Measurements from ENCODE around the gene DDTL. TPM values are rescaled to one million over a fixed set of nuclear protein-coding genes. Genes with fewer than 3 reads are reported as not detected.

The DDTL gene
- total RNA-seq, 1 experiment from 2014 or later: 5.8 TPM

- no peak for DNase-seq (ENCODE audit: low spot score)
- POLR2A ChIA-PET: interaction anchor here (0.6 kb wide), 1 partner anchor 13 kb away, joined by 5 read pairs; no protein-coding TSS in a partner anchor
- no peak for ATAC-seq
- Mint-ChIP-seq H3K4me1 (peaks cover 2% of the 10 kb centered on the region), H3K9me3 (peaks cover 5% of the 10 kb centered on the region), H3K27ac (no peak overlapping the region), H3K4me3 (no peak overlapping the region), H3K36me3 (no peaks in the 10 kb centered on the region), H3K27me3 (ENCODE audit: low read depth) (peaks cover 23% of the 10 kb centered on the region)
- TF ChIP-seq TP53 (CRISPR knock-in tag; IDR thresholded peaks at IDR 0.05) (no peak), GRHL2 (CRISPR knock-in tag; IDR thresholded peaks at IDR 0.05; ENCODE audit: insufficient replicate concordance, severe bottlenecking) (no peak), ARID4B (CRISPR knock-in tag; IDR thresholded peaks at IDR 0.05; ENCODE audit: borderline replicate concordance) (no peak)
- CTCF ChIA-PET: interaction anchor here (1.0 to 1.3 kb wide), 2 partner anchors 56 to 225 kb away, joined by 3 to 4 read pairs; no protein-coding TSS in a partner anchor
Measured at GRCh38 chr22:24006207-24006913, 39.7 kb downstream of the DDTL start.

- Mint-ChIP-seq H3K36me3 (no peaks in the 10 kb centered on the region), H3K4me3 (no peak overlapping the region), H3K27ac (no peak overlapping the region), H3K4me1 (no peaks in the 10 kb centered on the region; the same call in 1 of the 2 replicates), H3K27me3 (ENCODE audit: low read depth) (peaks cover 18% of the 10 kb centered on the region), H3K9me3 (peaks cover 5% of the 10 kb centered on the region)
- TF ChIP-seq FOXP4 (CRISPR knock-in tag; IDR thresholded peaks at IDR 0.05) (no peak), SOX15 (CRISPR knock-in tag; IDR thresholded peaks at IDR 0.05) (no peak), JUN (CRISPR knock-in tag; IDR thresholded peaks at IDR 0.05) (no peak), RORB (CRISPR knock-in tag; IDR thresholded peaks at IDR 0.05) (no peak), ZNF219 (CRISPR knock-in tag; IDR thresholded peaks at IDR 0.05; ENCODE audit: borderline replicate concordance) (no peak)
- DNase-seq (ENCODE audit: low spot score) (no peak), ATAC-seq (no peak)
- CTCF ChIA-PET: no interaction called here
- POLR2A ChIA-PET: interaction anchor here (0.6 kb wide), 1 partner anchor 13 kb away, joined by 5 read pairs; no protein-coding TSS in a partner anchor
Measured at GRCh38 chr22:24006914-24007214, 40.2 kb downstream of the DDTL start.

GRCh38 chr22:24007253-24008021 lies 40.7 kb downstream of the DDTL start:
- ChIA-PET CTCF (interaction anchor here (2.1 kb wide), 1 partner anchor 149 kb away, joined by 6 read pairs; no protein-coding TSS in a partner anchor), POLR2A (no interaction called here)
- H3K27me3 Mint-ChIP-seq (ENCODE audit: low read depth): peaks cover 18% of the 10 kb centered on the region
- DNase-seq (ENCODE audit: low spot score) (no peak), ATAC-seq (no peak)
- peaks cover 2% of the 10 kb centered on the region for H3K4me1 Mint-ChIP-seq
- no peak overlapping the region for H3K4me3 Mint-ChIP-seq
- TF ChIP-seq E2F4 (CRISPR knock-in tag; IDR thresholded peaks at IDR 0.05; ENCODE audit: borderline replicate concordance, low read depth): no peak
- no peak for TF ChIP-seq ZMAT4 (CRISPR knock-in tag; IDR thresholded peaks at IDR 0.05)
- no peak for TF ChIP-seq SOX15 (CRISPR knock-in tag; IDR thresholded peaks at IDR 0.05)
- TF ChIP-seq ERG (CRISPR knock-in tag; IDR thresholded peaks at IDR 0.05): no peak
- no peak for TF ChIP-seq RELA (CRISPR knock-in tag; IDR thresholded peaks at IDR 0.05; ENCODE audit: borderline replicate concordance)
- TF ChIP-seq TCF7 (CRISPR knock-in tag; IDR thresholded peaks at IDR 0.05; ENCODE audit: low read depth): no peak
- H3K9me3 Mint-ChIP-seq: peaks cover 5% of the 10 kb centered on the region
- H3K27ac Mint-ChIP-seq: no peak overlapping the region
- H3K36me3 Mint-ChIP-seq: no peaks in the 10 kb centered on the region
